Measurements from ENCODE around the gene RLN1.
"Not testable (repeated sequence)": the region's sequence is repeated elsewhere in the genome, so short reads cannot be mapped to it uniquely, and the experiment has no call there.

RLN1 gene

DNA sequence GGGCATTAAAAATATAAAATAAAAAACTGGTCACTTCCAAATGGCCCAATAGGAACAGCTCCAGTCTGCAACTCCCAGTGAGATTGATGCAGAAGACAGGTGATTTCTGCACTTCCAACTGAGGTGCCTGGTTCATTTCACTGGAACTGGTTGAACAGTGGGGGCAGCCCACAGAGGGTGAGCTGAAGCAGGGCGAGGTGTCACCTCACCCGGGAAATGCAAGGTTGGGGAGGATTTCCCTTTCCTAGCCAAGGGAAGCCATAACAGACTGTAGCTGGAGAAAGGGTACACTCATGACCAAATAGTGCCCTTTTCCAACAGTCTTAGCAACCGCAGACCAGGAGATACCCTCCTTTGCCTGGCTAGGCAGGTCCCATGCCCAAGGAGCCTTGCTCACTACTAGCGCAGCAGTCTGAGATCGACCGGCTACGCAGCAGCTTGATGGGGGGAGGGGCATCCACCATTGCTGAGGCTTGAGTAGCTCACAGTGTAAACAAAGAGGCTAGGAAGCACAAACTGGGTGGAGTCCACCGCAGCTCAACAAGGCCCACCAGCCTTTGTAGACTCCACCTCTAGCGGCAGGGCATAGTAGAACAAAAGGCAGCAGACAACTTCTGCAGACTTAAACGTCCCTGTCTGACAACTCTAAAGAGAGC is 12.7 kb downstream of the RLN1 start:
- Histone ChIP-seq H3K27me3 (ENCODE audit: control insufficient read depth in 5 of 5, insufficient read depth in 4 of 5, low read length in 5 of 5) (no peaks in the 10 kb centered on the region), H3K4me1 (ENCODE audit: control insufficient read depth in 5 of 5, insufficient read depth in 5 of 5, low read length in 5 of 5) (no peaks in the 10 kb centered on the region), H3K27ac (ENCODE audit: low read depth, low read length) (no peak overlapping the region), H3K36me3 (ENCODE audit: control insufficient read depth in 5 of 5, insufficient read depth in 5 of 5, low read length in 5 of 5) (no peaks in the 10 kb centered on the region), H3K9ac (ENCODE audit: low read length in 5 of 5) (no peak overlapping the region), H3K9me3 (ENCODE audit: control insufficient read depth in 5 of 5, low read length in 5 of 5) (no peaks in the 10 kb centered on the region), H3K4me3 (ENCODE audit: low read depth in 1 of 5, low read length in 5 of 5) (peak overlapping the region in 2 of 5 donors; percentile 13 to 60)

- no peaks in the 10 kb centered on the region for H3K4me1 ChIP-seq (ENCODE audit: control insufficient read depth in 5 of 5, insufficient read depth in 5 of 5, low read length in 5 of 5)
- no peak overlapping the region for H3K9ac ChIP-seq (ENCODE audit: low read length in 5 of 5)
- H3K27me3 ChIP-seq (ENCODE audit: control insufficient read depth in 5 of 5, insufficient read depth in 4 of 5, low read length in 5 of 5): no peaks in the 10 kb centered on the region
- no peak overlapping the region for H3K27ac ChIP-seq (ENCODE audit: low read depth, low read length)
- no peaks in the 10 kb centered on the region for H3K9me3 ChIP-seq (ENCODE audit: control insufficient read depth in 5 of 5, low read length in 5 of 5)
- H3K36me3 ChIP-seq (ENCODE audit: control insufficient read depth in 5 of 5, insufficient read depth in 5 of 5, low read length in 5 of 5): no peaks in the 10 kb centered on the region
- no peak overlapping the region for H3K4me3 ChIP-seq (ENCODE audit: low read depth in 1 of 5, low read length in 5 of 5)
Measured at GRCh38 chr9:5326187-5326586, 13.5 kb downstream of the RLN1 start.

DNA sequence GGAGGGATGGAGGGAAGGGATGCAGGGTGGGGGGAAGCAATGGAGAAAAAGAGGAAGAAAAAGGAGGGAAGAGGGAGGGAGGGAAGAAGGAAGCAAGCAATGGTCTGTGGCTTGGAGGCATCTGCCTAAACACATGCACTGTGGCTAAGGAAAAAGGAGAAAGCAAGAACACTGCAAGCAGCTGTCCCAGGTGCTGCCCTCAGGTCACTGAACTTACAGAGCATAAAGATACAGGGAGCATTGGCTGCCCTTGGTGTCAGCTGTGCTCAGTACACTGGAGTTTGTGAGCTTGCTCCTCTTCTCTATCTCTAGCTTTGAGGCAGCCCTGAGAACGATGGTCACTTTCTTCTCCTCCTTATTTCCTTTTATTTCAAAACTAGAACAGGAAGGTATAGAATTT is 18.1 kb downstream of the RLN1 start:
- H3K9ac ChIP-seq (ENCODE audit: low read length in 5 of 5); H3K4me3 ChIP-seq (ENCODE audit: low read depth in 1 of 5, low read length in 5 of 5); H3K27ac ChIP-seq (ENCODE audit: low read depth, low read length); H3K9me3 ChIP-seq (ENCODE audit: control insufficient read depth in 5 of 5, low read length in 5 of 5); H3K36me3 ChIP-seq (ENCODE audit: control insufficient read depth in 5 of 5, insufficient read depth in 5 of 5, low read length in 5 of 5); H3K4me1 ChIP-seq (ENCODE audit: control insufficient read depth in 5 of 5, insufficient read depth in 5 of 5, low read length in 5 of 5); H3K27me3 ChIP-seq (ENCODE audit: control insufficient read depth in 5 of 5, insufficient read depth in 4 of 5, low read length in 5 of 5): not testable (repeated sequence)

GRCh38 chr9:5321058-5321457 is 18.6 kb downstream of the RLN1 start:
- no peak overlapping the region for H3K9ac ChIP-seq (ENCODE audit: low read length in 5 of 5)
- no peaks in the 10 kb centered on the region for H3K4me1 ChIP-seq (ENCODE audit: control insufficient read depth in 5 of 5, insufficient read depth in 5 of 5, low read length in 5 of 5)
- H3K36me3 ChIP-seq (ENCODE audit: control insufficient read depth in 5 of 5, insufficient read depth in 5 of 5, low read length in 5 of 5): no peaks in the 10 kb centered on the region
- H3K9me3 ChIP-seq (ENCODE audit: control insufficient read depth in 5 of 5, low read length in 5 of 5): no peaks in the 10 kb centered on the region
- no peak overlapping the region for H3K4me3 ChIP-seq (ENCODE audit: low read depth in 1 of 5, low read length in 5 of 5)
- no peaks in the 10 kb centered on the region for H3K27me3 ChIP-seq (ENCODE audit: control insufficient read depth in 5 of 5, insufficient read depth in 4 of 5, low read length in 5 of 5)
- no peak overlapping the region for H3K27ac ChIP-seq (ENCODE audit: low read depth, low read length)

GRCh38 chr9:5316406-5316805 is 23.3 kb downstream of the RLN1 start:
- H3K4me1 ChIP-seq (ENCODE audit: control insufficient read depth in 5 of 5, insufficient read depth in 5 of 5, low read length in 5 of 5); H3K27me3 ChIP-seq (ENCODE audit: control insufficient read depth in 5 of 5, insufficient read depth in 4 of 5, low read length in 5 of 5); H3K9ac ChIP-seq (ENCODE audit: low read length in 5 of 5); H3K36me3 ChIP-seq (ENCODE audit: control insufficient read depth in 5 of 5, insufficient read depth in 5 of 5, low read length in 5 of 5); H3K27ac ChIP-seq (ENCODE audit: low read depth, low read length); H3K4me3 ChIP-seq (ENCODE audit: low read depth in 1 of 5, low read length in 5 of 5): not testable (repeated sequence)
- H3K9me3 ChIP-seq (ENCODE audit: control insufficient read depth in 5 of 5, low read length in 5 of 5): peaks cover 4 to 19% (median 12%) of the 10 kb centered on the region in 5 donors

DNA sequence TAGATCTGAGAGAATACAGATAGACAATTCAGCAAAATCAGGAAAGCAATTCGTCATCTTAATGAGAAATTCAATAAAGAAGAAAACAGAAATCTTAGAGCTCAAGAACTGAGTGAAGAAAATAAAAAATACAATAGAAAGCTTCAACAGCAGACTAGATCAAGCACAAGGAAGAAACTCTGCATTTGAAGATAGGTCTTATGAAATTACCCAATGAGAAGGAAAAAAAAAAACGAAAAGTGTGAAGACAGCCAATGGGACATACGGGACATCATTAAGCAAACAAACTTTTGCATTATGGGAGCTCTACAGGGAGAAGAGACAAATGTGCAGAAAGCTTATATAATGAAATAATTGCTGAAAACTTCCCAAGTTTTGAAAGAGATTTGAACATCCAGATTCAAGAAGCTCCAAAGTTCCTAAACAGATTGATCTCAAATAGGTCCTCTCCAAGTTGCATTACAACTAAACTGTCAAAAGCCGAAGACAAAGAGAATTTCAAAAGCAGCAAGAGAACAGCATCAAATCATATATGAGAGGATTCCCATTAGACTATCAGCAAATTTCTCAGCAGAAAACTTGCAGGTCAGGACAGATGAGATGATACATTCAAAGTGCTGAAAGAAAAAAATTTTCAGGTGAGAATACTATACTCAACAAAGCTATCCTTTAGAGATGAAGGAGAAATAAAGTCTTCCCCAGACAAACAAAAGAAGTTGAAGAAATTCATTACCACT is 24.3 kb downstream of the RLN1 start:
- H3K27me3 ChIP-seq (ENCODE audit: control insufficient read depth in 5 of 5, insufficient read depth in 4 of 5, low read length in 5 of 5): no peaks in the 10 kb centered on the region
- H3K9me3 ChIP-seq (ENCODE audit: control insufficient read depth in 5 of 5, low read length in 5 of 5): peaks cover 4 to 19% (median 12%) of the 10 kb centered on the region in 5 donors
- H3K27ac ChIP-seq (ENCODE audit: low read depth, low read length): no peak overlapping the region
- no peak overlapping the region for H3K4me3 ChIP-seq (ENCODE audit: low read depth in 1 of 5, low read length in 5 of 5)
- no peak overlapping the region for H3K9ac ChIP-seq (ENCODE audit: low read length in 5 of 5)
- H3K4me1 ChIP-seq (ENCODE audit: control insufficient read depth in 5 of 5, insufficient read depth in 5 of 5, low read length in 5 of 5): no peaks in the 10 kb centered on the region
- H3K36me3 ChIP-seq (ENCODE audit: control insufficient read depth in 5 of 5, insufficient read depth in 5 of 5, low read length in 5 of 5): no peaks in the 10 kb centered on the region

- Histone ChIP-seq H3K27me3 (ENCODE audit: control insufficient read depth in 5 of 5, insufficient read depth in 4 of 5, low read length in 5 of 5) (no peaks in the 10 kb centered on the region), H3K27ac (ENCODE audit: low read depth, low read length) (no peak overlapping the region), H3K9me3 (ENCODE audit: control insufficient read depth in 5 of 5, low read length in 5 of 5) (peaks cover 3 to 19% (median 12%) of the 10 kb centered on the region in 5 donors), H3K4me1 (ENCODE audit: control insufficient read depth in 5 of 5, insufficient read depth in 5 of 5, low read length in 5 of 5) (no peaks in the 10 kb centered on the region), H3K4me3 (ENCODE audit: low read depth in 1 of 5, low read length in 5 of 5) (no peak overlapping the region), H3K9ac (ENCODE audit: low read length in 5 of 5) (no peak overlapping the region), H3K36me3 (ENCODE audit: control insufficient read depth in 5 of 5, insufficient read depth in 5 of 5, low read length in 5 of 5) (no peaks in the 10 kb centered on the region)
Measured at GRCh38 chr9:5310851-5311250, 28.8 kb downstream of the RLN1 start.

DNA sequence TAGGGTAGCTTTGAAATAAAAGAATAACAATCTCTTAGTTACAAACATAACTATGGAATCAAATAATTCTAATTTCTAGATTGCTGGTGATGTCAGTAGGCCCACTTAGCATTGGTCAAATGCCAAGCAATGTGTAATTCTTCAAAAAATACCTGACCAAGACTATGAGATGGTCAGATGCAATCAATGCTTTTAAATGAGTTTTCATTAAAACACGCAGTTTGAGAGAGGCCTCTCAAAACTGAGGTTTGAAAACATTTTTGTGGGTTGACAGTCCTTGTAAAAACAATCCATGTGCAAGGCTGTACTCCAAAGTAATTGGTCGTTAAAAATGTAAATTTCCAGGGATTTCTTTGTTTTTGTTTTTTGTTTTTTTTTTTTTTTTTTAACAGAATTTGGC is 33.9 kb downstream of the RLN1 start:
- no peaks in the 10 kb centered on the region for H3K27me3 ChIP-seq (ENCODE audit: control insufficient read depth in 5 of 5, insufficient read depth in 4 of 5, low read length in 5 of 5)
- H3K9ac ChIP-seq (ENCODE audit: low read length in 5 of 5): no peak overlapping the region
- no peak overlapping the region for H3K27ac ChIP-seq (ENCODE audit: low read depth, low read length)
- H3K9me3 ChIP-seq (ENCODE audit: control insufficient read depth in 5 of 5, low read length in 5 of 5): no peaks in the 10 kb centered on the region
- peaks cover 0 to 4% (median 3%) of the 10 kb centered on the region in 5 donors for H3K4me1 ChIP-seq (ENCODE audit: control insufficient read depth in 5 of 5, insufficient read depth in 5 of 5, low read length in 5 of 5)
- no peaks in the 10 kb centered on the region for H3K36me3 ChIP-seq (ENCODE audit: control insufficient read depth in 5 of 5, insufficient read depth in 5 of 5, low read length in 5 of 5)
- no peak overlapping the region for H3K4me3 ChIP-seq (ENCODE audit: low read depth in 1 of 5, low read length in 5 of 5)

DNA sequence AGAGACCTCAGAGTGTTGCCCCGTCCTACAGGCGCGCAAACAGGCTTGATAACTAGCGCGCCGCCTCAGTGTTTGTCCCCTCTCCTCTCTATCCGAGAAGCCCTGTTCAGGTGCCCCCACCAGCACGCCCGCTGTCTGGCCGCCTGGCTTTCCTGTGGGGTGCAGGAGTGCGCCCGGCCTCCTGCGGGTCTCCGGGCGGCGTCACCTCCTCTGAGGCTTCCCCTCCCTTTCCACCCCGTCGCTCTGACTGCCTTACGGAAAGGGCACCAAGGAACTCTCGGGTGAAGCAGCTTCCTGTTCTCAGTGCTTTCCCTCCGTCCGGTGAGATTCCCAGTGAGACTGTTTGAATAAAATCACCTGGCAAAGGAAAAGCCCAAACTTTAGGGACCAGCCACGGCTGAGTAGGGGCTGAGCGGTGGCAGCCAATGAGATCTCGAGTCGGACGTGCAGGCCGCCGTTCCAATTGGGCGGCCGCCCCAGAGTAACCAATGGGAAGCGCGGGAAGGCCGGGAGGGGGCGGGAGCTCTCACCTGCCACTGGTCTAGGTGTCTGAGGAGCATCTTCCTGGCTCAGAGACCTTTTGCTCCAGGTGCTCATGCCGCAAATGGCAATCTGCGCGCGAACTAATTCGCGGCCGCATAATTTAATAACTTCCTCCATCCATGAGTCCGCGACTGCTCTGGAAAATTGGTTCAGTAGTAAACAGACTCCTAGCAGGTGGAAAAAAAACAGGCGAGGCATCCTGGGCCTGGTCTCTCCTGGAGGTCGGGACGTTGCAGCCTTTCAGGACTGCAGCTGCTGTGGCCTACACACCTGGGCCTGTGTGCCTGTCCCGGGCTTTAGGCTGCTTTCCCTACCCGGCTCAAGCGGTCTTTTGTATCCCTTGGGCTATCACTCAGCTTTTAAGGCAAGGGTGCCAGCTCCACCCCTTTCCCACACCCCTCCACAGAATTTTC is 35.6 kb downstream of the RLN1 start, which contains the start of gene RLN2:
RLN2 (minus strand) TSS at position 877 of the 956 bp plus-strand sequence; CDS start at position 741, 136 bp downstream.
- not testable (repeated sequence) for H3K36me3 ChIP-seq (ENCODE audit: control insufficient read depth in 5 of 5, insufficient read depth in 5 of 5, low read length in 5 of 5); H3K4me1 ChIP-seq (ENCODE audit: control insufficient read depth in 5 of 5, insufficient read depth in 5 of 5, low read length in 5 of 5); H3K27ac ChIP-seq (ENCODE audit: low read depth, low read length); H3K9me3 ChIP-seq (ENCODE audit: control insufficient read depth in 5 of 5, low read length in 5 of 5); H3K27me3 ChIP-seq (ENCODE audit: control insufficient read depth in 5 of 5, insufficient read depth in 4 of 5, low read length in 5 of 5); H3K9ac ChIP-seq (ENCODE audit: low read length in 5 of 5)
- peak within 1 kb of the TSS in 1 of 5 donors; percentile 1 for H3K4me3 ChIP-seq (ENCODE audit: low read depth in 1 of 5, low read length in 5 of 5)

- no peaks in the 10 kb centered on the region for H3K27me3 ChIP-seq (ENCODE audit: control insufficient read depth in 5 of 5, insufficient read depth in 4 of 5, low read length in 5 of 5)
- H3K4me3 ChIP-seq (ENCODE audit: low read depth in 1 of 5, low read length in 5 of 5): no peak overlapping the region
- H3K27ac ChIP-seq (ENCODE audit: low read depth, low read length): no peak overlapping the region
- H3K36me3 ChIP-seq (ENCODE audit: control insufficient read depth in 5 of 5, insufficient read depth in 5 of 5, low read length in 5 of 5): no peaks in the 10 kb centered on the region
- H3K9me3 ChIP-seq (ENCODE audit: control insufficient read depth in 5 of 5, low read length in 5 of 5): no peaks in the 10 kb centered on the region
- H3K9ac ChIP-seq (ENCODE audit: low read length in 5 of 5): no peak overlapping the region
- peaks cover 0 to 4% (median 3%) of the 10 kb centered on the region in 5 donors for H3K4me1 ChIP-seq (ENCODE audit: control insufficient read depth in 5 of 5, insufficient read depth in 5 of 5, low read length in 5 of 5)
Measured at GRCh38 chr9:5301544-5301943, 38.1 kb downstream of the RLN1 start.
